NCI-H2107 (cell line): ENCODE results near the gene FAM25G.
"Not testable (repeated sequence)": the region's sequence is repeated elsewhere in the genome, so short reads cannot be mapped to it uniquely, and the experiment has no call there.

ENCODE experiments used
- DNase-seq: peaks from one replicate; lab custom pipeline; 2025; lab: John Stamatoyannopoulos, UW

FAM25G gene

DNA sequence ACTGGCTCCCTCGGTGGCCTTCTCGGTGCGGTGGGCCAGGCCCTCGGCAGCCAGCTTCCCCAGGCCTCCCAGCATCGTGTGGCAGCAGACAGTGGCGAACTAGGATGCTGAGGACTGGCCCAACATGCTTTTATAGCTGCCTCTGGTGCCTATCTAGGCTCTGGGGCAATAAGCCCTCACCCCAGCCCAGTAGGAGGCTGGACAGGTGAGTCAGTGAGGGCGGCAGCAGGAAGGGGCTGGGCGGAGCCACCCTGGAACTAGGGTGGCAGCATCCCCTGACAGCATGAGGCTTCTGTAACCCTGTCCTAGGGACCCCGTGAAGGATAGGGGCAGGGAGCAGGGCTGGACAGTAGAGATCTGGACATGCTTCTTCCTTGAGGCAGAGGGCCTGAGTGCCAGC lies at the start of gene FAM25G:
Gene FAM25G (minus strand): TSS at position 101 of the 400 bp plus-strand sequence. CDS start 26 bp downstream, at position 75.
- DNase-seq, result not testable (repeated sequence)

DNA sequence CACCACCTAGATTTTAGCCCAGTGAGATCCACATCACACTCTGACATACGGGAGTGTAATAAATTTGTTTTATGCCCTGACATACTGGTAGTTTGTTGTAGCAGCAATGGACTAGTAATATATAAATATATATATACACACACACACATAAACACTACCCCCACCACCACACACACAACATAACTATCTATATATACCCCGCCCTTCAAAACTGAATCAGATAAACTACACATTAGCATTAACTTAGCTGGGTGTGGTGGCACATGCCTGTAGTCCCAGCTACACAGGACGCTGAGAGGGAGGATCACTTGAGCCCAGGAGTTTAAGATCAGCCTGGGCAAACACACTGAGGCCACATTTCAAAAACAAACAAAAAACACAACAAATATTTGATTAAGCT lies 44.9 kb upstream of the FAM25G start:
- DNase-seq, result not testable (repeated sequence)

DNA sequence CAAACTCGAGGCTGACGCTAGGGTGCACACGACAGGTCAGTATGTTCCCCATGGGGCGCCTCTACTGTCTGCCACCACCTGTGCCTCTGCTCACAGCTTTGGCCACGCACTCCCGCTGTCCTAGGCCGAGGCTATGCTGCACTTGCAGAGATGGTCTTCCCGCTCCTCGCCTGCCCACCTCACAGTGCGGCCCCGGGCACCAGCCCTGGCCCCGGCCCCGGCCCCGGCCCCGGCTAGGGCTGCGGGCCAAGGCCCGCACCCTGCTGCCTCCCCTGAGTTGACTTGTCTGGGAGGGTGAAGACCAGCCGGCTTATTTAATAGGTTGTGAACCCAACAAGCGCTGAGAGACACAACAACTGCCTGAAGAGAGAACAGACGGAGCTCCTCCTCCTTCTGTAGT lies 32.0 kb upstream of the FAM25G start, which contains the start of gene AGAP9:
Gene AGAP9 (minus strand): TSS at position 164 of the 400 bp plus-strand sequence. CDS start 112 bp downstream, at position 52.
- DNase-seq, result not testable (repeated sequence)

DNA sequence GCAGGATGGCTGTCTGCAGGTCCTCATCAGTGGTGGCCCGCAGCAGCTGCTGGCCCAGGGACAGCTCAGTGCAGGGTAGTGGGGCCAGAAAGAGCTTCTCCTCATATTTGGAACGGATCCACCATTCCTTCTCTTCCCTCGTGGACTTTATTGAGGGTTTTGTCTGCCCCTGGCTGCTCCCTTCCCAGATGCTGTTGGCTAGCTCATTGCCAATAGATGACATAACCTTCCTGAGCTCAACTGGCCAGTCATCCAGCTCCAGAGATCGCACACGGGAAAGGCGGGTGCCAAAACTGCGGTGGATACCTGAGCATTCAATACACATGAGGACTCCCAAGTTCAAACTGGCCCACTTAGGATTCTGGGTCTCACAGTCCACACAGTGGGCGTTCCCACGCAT lies 10.8 kb upstream of the FAM25G start:
- DNase-seq, result not testable (repeated sequence)

DNA sequence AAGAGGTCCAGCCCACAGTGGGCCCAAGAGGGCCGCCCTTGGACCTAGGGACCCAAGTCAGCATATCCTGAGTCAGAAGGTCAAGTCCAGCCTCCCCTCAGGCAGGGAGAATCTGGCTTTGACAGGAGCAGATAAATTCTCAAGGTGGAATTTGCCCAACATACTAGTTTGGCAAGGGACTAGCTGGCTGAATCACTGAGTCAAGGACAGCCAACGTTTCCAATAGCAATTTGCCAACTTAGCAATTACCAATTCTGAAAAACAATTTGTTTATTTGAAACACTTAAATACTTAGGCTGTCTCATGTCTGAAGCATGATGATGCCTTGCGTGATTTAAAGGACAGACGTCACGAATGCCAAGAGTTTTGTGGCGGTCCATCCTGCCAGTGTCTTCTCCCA lies 2.7 kb upstream of the FAM25G start:
- DNase-seq, result not testable (repeated sequence)

DNA sequence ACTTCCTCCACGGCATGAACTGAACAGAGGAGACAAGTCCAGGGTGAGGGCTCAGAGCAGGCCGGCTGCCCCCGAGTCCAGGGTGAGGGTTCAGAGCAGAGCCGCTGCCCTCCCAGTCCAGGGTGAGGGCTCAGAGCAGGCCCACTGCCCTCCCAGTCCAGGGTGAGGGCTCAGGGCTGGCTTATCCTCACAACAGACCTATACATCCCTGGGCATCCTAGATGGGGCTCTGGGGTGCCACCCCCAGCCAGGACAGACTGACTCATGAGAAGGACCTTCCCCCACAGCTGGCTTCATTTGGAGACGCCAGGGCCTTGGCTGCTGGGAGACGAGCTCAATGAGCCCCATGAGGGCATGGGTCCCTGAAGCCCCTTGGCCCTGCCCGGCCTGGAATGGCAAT lies 1.9 kb downstream of the FAM25G start:
- not testable (repeated sequence) for DNase-seq

DNA sequence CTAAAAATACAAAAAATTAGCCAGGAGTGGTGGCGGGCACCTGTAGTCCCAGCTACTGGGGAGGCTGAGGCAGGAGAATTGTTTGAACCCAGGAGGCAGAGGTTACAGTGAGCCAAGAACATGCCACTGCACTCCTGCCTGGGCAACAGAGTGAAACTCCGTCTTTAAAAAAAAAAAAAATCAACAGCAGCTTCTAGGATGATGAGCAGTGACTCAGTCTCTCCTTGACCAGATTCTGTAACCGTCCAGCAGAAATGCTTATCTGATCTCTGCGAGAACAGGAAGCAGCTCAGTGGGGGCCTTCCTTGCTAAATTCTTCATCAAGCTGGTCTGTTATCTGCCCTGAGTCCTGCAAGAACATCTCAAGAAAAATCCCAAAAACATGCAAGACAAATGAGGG lies 5.6 kb downstream of the FAM25G start:
- not testable (repeated sequence) for DNase-seq

DNA sequence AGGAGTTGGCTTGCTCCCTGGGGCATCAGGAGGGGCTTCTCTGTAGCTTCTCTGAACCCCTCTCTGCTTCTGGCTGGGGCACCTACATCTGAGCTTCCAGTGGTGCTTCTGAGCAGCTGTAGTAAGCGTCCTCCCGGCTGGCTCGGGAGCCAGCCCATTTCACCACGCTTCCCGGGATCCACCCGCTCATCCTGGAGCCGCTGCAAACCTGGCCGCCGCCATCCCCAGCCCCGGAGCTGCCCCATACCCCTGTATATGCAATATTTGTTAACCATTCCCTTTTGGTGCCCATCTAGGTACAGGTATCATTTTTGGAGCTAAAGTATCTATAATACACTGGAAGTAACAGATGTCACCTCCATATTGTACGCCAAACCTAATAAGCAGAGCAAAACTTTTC lies 6.7 kb downstream of the FAM25G start:
- not testable (repeated sequence) for DNase-seq

DNA sequence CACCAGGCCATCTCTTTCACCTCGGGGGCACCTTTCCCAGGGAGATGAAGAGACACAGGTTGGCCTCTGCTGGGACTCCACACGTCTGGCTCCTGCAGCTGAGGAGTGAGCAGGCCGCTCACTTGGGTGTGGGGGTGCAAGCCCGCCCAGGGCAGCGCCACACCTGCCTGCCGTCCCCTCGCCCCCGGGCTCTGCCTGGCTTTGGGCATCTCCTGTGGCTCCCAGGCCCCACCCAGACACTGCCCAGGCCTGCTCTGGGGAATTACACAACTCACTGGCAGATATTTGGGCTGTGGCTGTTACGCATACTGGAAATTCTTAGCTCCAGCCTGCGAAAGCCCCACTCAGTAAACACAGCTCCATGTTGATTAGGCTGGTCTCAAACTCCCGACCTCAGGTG lies 7.6 kb downstream of the FAM25G start, which contains the start of gene ANXA8:
Gene ANXA8 (minus strand): TSS at position 193 of the 400 bp plus-strand sequence. CDS start 182 bp downstream, at position 11.
- not testable (repeated sequence) for DNase-seq

DNA sequence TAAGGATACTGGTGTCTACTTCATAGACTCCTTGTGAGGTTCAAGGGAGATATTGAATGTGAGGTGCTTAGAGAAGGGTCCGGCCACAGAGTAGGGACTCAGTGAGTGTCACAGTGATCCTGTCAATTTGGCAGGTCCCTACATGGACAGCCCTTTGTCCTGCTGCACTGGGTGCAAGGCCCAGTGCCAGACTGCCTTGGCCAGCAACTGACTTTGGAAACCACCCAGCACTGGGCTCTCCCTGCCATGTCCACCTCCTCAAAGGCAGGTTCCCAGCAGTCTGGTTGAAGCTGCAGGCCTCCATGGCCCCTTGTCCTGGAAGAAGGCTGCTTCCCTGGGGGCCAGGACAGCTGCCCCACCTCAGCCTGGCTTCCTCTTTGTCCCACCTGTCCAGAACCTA lies 9.1 kb downstream of the FAM25G start:
- not testable (repeated sequence) for DNase-seq

DNA sequence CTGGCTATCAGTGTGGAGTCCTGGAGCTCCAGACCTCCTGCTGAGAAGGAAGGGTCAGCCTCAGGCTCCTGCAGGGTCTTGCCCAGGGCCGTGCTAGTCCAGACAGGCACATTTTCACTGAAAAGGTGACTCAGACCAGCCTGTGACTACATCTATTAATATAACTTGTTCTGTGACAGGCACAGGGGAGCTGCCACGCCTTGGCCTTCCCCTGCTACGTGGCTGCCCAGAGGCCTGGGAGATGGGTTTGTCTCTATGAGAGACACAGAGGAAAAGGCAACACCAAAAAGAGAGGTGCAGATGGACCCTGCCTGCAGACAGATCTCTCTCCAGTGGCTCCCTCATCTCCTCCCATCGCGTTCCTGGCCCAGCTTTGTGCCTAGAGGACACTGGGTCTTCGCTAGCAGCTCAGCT lies 9.7 kb downstream of the FAM25G start:
- DNase-seq, result not testable (repeated sequence)

DNA sequence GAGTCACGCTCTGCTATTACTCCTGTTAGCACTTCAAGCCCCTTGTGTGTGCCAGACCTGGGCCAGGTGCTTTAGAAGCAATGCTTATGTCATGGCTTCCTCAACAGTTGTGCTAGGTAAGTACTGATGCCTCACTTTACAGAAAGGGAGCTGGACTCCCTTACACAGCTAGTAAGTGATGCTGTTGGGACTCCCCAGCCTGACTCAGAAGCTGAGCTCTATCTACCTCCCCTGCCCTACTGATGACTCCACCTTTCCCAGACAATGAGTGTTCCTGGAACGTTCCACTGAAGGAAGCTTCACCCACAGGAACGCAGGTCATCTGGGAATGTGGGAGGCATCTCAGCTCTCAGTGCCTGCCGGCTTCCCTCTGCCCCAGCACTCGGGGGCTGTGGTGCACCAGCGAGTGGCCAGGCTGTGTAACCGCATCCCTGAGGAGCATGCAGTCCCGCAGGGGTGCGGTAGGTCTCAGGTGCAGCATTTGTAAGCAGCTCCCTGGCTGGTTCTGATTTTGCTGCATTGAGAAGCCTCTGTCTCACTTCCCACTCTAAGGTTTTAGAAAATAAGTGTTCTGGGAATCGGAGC lies 10.2 kb downstream of the FAM25G start:
- DNase-seq, result not testable (repeated sequence)

DNA sequence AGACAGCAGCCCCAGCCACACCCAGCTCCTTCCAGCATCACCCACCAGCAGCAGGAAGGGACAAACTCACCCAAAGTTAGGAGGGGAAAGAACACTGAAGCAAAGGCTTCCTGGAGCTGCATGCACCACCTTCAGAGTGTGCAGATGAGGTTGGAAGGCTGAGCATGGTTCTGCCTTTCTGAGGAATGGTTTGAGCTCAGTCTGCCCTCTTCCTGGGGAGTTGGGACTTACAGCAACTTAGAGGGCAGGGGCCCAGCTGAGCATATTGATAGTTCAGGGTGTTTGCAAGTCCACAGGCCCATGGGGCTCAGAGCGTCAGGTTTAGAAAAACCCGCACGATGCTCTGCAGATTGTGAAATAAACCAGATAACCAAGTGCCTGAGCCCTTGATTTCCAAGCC lies 11.4 kb downstream of the FAM25G start:
- not testable (repeated sequence) for DNase-seq

DNA sequence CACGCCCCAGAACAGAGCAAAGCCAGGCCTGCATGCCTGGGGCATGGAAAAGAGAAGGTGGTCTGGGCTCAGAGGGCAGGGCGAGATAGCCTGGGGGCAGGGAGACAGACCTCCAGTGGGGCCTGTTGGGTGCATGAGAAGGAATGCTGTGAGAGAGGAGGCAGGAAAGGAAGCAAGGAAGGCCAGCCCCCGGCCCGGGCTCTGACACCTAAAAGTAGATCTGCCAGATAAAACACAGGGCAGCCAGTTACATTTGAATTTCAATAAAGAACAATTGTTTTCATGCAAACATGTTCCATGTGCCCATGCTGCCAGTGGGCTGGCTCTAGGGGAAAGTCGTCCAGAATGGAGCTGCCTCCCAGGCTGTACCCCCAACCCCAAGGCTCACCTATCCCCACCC lies 13.4 kb downstream of the FAM25G start:
- DNase-seq, result not testable (repeated sequence)

DNA sequence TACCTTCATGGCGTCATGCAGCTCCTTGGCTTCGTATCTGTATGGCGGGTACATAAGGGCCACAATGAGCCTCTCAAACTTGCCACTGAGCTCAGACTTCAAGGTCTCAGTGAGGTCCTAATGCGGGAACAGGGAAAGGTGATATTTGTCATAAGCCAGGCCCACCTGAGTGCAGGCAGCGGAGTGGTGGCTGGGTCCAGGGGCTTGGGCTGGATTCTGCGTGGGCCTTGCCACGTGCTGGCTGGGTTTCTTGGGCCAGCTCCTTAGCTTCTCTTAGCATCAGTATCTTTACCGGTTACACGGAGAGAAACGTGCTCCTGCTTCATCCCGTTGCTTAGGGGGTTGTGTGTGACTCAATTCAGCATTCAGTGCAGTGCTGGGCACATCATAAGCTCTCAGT lies 14.4 kb downstream of the FAM25G start:
- DNase-seq, result not testable (repeated sequence)

DNA sequence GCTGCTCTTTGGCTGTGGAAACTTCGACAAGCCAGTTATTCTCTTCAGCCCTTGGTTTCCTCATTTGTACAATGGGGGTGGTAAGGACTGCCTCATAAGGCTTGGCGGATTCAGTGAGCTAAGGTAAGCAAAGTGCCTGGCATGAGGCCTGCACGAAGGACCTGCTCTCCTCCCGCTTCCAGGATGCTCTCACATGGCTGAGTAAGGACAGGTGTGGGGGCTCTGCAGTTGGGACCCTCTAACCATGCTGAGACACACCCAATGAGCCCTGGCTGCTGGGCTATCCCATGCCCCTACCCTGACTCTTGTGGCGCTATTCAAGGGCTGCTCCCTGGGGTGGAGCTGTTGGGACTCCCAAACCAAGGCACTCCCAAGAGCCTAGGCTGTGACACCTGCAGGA lies 16.4 kb downstream of the FAM25G start:
- not testable (repeated sequence) for DNase-seq

DNA sequence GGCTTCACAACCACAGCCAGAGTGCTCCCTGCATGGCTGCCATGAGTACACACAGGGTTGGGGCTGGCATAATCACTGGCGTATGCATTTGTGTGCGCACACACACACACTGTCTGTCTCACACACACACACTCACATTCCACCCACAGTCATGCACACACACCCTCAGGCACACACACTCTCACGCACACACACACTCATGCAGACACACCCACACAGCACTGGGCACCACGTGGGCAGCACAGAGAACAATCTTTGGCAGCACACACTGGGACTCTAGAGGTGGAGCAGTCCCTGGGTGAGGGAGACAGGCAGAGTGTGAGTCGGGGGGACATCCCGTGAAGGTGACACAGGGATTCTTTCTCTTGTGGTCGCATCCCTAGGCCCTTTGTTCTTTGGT lies 18.0 kb downstream of the FAM25G start:
- not testable (repeated sequence) for DNase-seq

DNA sequence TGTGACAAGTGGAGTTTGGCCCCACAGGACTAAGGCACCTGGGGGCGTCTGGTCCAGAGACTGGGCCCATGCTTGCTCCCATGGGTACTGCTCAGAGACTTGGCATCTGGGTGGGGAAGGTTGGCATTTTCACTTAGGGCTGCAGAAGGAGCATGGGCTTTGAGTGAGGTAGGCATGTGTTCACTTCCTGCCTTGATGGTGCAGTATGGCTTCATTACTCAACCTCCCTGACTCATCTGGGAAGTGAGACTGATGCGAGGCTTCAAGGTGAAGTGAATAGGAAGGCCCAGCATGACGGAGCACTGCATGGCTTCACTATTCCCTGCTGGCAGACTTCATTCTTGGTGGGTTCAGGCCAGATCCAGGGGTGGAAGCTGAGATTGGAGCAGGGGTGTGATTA lies 18.9 kb downstream of the FAM25G start:
- DNase-seq, result not testable (repeated sequence)

DNA sequence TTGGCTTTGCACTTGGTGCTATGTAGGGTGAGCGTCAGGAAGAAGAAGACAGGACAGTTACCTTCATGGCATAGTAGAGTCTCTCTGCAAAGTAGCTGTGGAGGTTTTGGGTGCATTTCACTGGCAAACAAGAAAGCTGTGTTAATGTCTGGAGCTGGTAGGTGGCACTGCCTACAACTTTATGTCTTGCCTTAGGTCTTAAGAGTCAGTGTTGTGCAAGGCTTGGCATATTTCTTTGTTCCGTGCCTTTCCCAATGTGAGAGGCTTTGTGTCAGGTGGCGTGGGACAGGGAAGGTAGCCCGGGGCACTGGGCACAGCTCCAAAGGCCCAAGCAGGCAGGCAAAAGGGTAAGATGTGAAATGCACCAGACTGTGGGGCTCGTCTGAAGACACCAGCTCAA lies 19.4 kb downstream of the FAM25G start:
- DNase-seq, result not testable (repeated sequence)

DNA sequence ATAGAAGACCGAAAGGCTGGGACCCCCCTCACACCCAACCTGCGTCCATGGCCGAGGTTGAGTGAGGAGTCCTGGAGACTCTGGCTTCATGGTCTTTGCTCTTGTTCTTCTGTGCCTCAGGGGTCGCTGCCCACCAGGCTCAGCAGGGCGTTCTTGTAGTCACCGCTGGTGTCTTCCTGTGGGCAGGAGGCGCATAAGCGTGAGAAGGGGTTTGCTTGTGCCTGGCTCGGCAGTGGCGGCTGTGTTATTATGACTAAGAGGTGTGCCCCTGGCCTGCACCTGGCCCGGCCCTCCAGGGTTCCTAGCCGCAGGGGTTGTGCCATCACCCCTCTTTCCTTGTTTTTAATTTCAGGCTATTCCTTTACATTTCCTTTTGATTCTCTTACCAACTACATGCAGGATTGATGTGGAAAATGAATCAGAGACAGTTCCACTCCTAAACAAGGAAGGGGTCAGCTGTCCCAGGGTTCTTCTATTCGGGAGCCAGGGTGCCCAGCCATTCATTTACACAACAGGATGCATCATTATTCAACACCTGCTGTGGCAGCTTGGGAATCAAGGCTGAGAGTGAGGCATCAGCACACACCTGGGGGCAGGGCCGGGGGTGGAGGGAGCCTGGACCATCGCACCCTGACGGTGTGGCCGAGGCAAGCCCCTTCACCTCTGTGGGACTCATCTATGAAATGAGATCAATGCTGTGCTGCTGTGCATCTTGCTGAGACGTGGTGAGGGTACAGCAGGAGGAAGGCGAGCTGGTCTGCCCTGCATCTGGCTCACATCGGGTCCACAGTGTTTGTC lies 22.6 kb downstream of the FAM25G start:
- not testable (repeated sequence) for DNase-seq

DNA sequence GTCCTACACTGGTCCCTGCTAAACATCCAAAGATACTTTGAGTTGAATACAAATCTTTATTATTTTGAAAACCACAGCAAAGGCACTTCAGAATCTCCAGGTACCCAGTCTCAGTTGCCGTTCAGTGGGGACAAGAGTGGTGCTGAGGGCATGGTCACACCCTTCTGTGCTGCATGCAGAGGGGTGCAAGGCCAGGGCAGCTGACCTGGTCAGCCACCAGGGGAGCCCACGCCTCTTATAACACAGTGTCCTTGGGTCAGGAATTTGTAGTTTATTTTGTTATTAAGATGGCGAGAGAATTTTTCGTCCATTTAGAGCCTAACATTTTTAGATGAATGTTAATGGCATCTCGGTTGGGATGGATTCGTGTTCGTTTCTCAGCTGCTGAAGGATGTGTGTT lies 23.5 kb downstream of the FAM25G start:
- DNase-seq, result not testable (repeated sequence)

DNA sequence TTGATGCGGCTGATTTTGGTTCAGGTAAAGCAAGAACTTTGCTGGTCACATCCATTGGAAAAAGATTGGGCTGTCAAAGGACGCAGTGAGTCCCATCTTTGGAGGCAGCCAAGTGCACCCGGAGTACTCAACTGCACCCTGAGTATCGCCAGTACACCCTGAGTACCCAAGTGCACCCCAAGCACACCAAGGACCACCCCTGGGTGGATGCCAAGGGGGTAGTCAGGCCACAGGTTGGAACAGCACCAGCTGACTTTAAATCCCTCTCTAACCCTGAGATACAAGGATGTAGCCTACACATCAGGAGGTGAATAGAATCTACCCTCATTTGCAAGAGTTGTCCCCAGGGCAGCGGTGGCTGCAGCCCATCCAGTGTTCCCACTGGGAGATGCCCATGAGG lies 24.0 kb downstream of the FAM25G start:
- not testable (repeated sequence) for DNase-seq
